Activated CD4-positive, alpha-beta T cell treated with anti-CD3 and anti-CD28 coated beads for 36 hours (primary cell): Measurements from ENCODE around the gene PTPN5. TPM values are rescaled to one million over a fixed set of nuclear protein-coding genes. Genes with fewer than 3 reads are reported as not detected.

Source experiments
- ATAC-seq: fragments of 200-7000 bp; cut with Tn5 transposase; one replicate; pipeline ENCODE4 v1.10.0; 2021; ENCODE audit warnings: mild to moderate bottlenecking, moderate library complexity
- CTCF ChIA-PET: fragments of 350-600 bp; sonication (Branson Sonifier 250); formaldehyde crosslinking; loops from one replicate; lab custom pipeline; 2021; ENCODE audit warnings: antibody characterized with exemption; lab: Charles Lee
- POLR2A ChIA-PET: fragments of 350-600 bp; sonication (Branson Sonifier 250); formaldehyde crosslinking; loops from one replicate; lab custom pipeline; 2021; ENCODE audit warnings: antibody characterized with exemption, inconsistent platforms; lab: Charles Lee
- DNase-seq: peaks from one replicate; pipeline ENCODE4 v3.0.0-alpha.2; 2020
- H3K27ac Mint-ChIP-seq: one replicate; pipeline ENCODE4 v1.8.0; 2021; ENCODE audit warnings: mixed read lengths
- H3K27me3 Mint-ChIP-seq: one replicate; pipeline ENCODE4 v1.8.0; 2021; ENCODE audit warnings: mixed read lengths
- H3K36me3 Mint-ChIP-seq: one replicate; pipeline ENCODE4 v1.8.0; 2021; ENCODE audit warnings: low read depth, mixed read lengths
- H3K4me1 Mint-ChIP-seq: one replicate; pipeline ENCODE4 v1.8.0; 2021; ENCODE audit warnings: mixed read lengths
- H3K4me3 Mint-ChIP-seq: one replicate; pipeline ENCODE4 v1.8.0; 2021; ENCODE audit warnings: mild to moderate bottlenecking, moderate library complexity, mixed read lengths
- H3K9me3 Mint-ChIP-seq: one replicate; pipeline ENCODE4 v1.8.0; 2021; ENCODE audit warnings: low read depth, mixed read lengths
- intact Hi-C, 2 experiments: fragments of 100-400 bp; cut with DNase I in 1 of 2; cut with micrococcal nuclease in 1 of 2; formaldehyde crosslinking; loops; one replicate each; pipeline versions ENCODE4 v1.14.2 to v1.15.1; 2022 to 2024; cut with DNase I, micrococcal nuclease
- total RNA-seq, 2 experiments: library from RNA; stranded (reverse); gene quantifications; one replicate each; pipeline ENCODE4 v1.2.3, GENCODE V29; 2021

The PTPN5 gene
- total RNA-seq, 2 experiments from 2014 or later: not detected

DNA sequence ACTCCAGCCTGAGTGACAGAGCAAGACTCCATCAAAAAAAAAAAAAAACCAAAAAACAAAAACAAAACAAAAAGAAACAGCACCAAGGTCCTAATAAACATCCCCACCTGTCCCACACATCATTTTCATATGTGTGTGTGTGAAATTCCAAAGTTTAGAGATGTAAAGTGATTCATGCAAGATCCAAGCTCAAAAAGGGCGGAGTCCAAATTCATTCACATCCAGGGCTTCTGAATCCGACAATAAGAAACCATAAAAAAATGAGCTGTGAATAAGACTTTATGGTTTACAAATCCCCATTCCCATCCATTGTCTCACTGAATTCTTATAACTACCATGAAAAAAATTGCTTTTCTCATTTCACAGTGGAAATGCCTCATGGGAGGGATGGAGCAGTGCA lies 34.7 kb downstream of the PTPN5 start:
- ChIA-PET CTCF (interaction anchor here (1.4 to 9.4 kb wide), 4 partner anchors 12 to 217 kb away, joined by 3 to 54 read pairs (median 8); no protein-coding TSS in a partner anchor), POLR2A (no interaction called here)
- Mint-ChIP-seq H3K27ac (no peak overlapping the region), H3K4me3 (no peak overlapping the region), H3K9me3 (no peaks in the 10 kb centered on the region), H3K4me1 (no peaks in the 10 kb centered on the region), H3K36me3 (no peaks in the 10 kb centered on the region), H3K27me3 (no peaks in the 10 kb centered on the region)
- DNase-seq (no peak), ATAC-seq (no peak)
- intact Hi-C loops: no loop called here

GRCh38 chr11:18754308-18754707 lies 37.3 kb downstream of the PTPN5 start:
- no peak overlapping the region for H3K4me3 Mint-ChIP-seq
- no peaks in the 10 kb centered on the region for H3K4me1 Mint-ChIP-seq
- intact Hi-C loops: no loop called here
- CTCF ChIA-PET: interaction anchor here (0.6 kb wide), 1 partner anchor 282 kb away, joined by 3 read pairs; no protein-coding TSS in a partner anchor
- no peak overlapping the region for H3K27ac Mint-ChIP-seq
- H3K27me3 Mint-ChIP-seq: peaks cover 3% of the 10 kb centered on the region
- H3K36me3 Mint-ChIP-seq: no peaks in the 10 kb centered on the region
- ATAC-seq: no peak
- DNase-seq: no peak
- no peaks in the 10 kb centered on the region for H3K9me3 Mint-ChIP-seq
- POLR2A ChIA-PET: no interaction called here

- ChIA-PET CTCF (interaction anchor here (0.8 to 1.1 kb wide), 2 partner anchors 14 to 31 kb away, joined by 3 to 5 read pairs; no protein-coding TSS in a partner anchor), POLR2A (no interaction called here)
- Mint-ChIP-seq H3K36me3 (no peaks in the 10 kb centered on the region), H3K4me3 (no peak overlapping the region), H3K4me1 (no peaks in the 10 kb centered on the region), H3K27me3 (peaks cover 3% of the 10 kb centered on the region), H3K27ac (no peak overlapping the region), H3K9me3 (no peaks in the 10 kb centered on the region)
- intact Hi-C loops: no loop called here
- no peak for ATAC-seq
- no peak for DNase-seq
These were observed 39.1 kb downstream of the PTPN5 start for GRCh38 chr11:18752502-18752901.

GRCh38 chr11:18750944-18751343 lies 40.7 kb downstream of the PTPN5 start:
- H3K36me3 Mint-ChIP-seq: no peaks in the 10 kb centered on the region
- no peaks in the 10 kb centered on the region for H3K9me3 Mint-ChIP-seq
- H3K4me3 Mint-ChIP-seq: no peak overlapping the region
- POLR2A ChIA-PET: no interaction called here
- CTCF ChIA-PET: interaction anchor here (0.9 kb wide), 1 partner anchor 14 kb away, joined by 3 read pairs; no protein-coding TSS in a partner anchor
- ATAC-seq: no peak
- DNase-seq: no peak
- intact Hi-C loops: no loop called here
- H3K4me1 Mint-ChIP-seq: no peaks in the 10 kb centered on the region
- H3K27ac Mint-ChIP-seq: no peak overlapping the region
- H3K27me3 Mint-ChIP-seq: peaks cover 3% of the 10 kb centered on the region

GRCh38 chr11:18749681-18750319 lies 41.8 kb downstream of the PTPN5 start:
- Mint-ChIP-seq H3K27ac (no peak overlapping the region), H3K4me1 (no peaks in the 10 kb centered on the region), H3K27me3 (peaks cover 3% of the 10 kb centered on the region), H3K36me3 (no peaks in the 10 kb centered on the region), H3K4me3 (no peak overlapping the region), H3K9me3 (no peaks in the 10 kb centered on the region)
- ChIA-PET POLR2A (no interaction called here), CTCF (interaction anchor here (0.6 to 1.5 kb wide), 4 partner anchors 8 to 28 kb away, joined by 3 to 7 read pairs (median 4); no protein-coding TSS in a partner anchor)
- DNase-seq (no peak), ATAC-seq (no peak)
- intact Hi-C loops: no loop called here

GRCh38 chr11:18748766-18749365 lies 42.7 kb downstream of the PTPN5 start:
- no peaks in the 10 kb centered on the region for H3K9me3 Mint-ChIP-seq
- intact Hi-C loops: no loop called here
- H3K4me3 Mint-ChIP-seq: no peak overlapping the region
- peaks cover 3% of the 10 kb centered on the region for H3K27me3 Mint-ChIP-seq
- no peak for DNase-seq
- POLR2A ChIA-PET: no interaction called here
- no peak overlapping the region for H3K27ac Mint-ChIP-seq
- no peaks in the 10 kb centered on the region for H3K36me3 Mint-ChIP-seq
- H3K4me1 Mint-ChIP-seq: no peaks in the 10 kb centered on the region
- ATAC-seq: no peak
- CTCF ChIA-PET: interaction anchor here (0.6 to 2.3 kb wide), 4 partner anchors 8 to 27 kb away, joined by 3 to 7 read pairs (median 5); no protein-coding TSS in a partner anchor

- Mint-ChIP-seq H3K4me3 (no peak overlapping the region), H3K9me3 (no peaks in the 10 kb centered on the region), H3K36me3 (no peaks in the 10 kb centered on the region), H3K4me1 (no peaks in the 10 kb centered on the region), H3K27me3 (no peaks in the 10 kb centered on the region), H3K27ac (no peak overlapping the region)
- CTCF ChIA-PET: interaction anchor here (0.7 to 1.5 kb wide), 3 partner anchors 19 to 45 kb away, joined by 3 to 4 read pairs (median 3); no protein-coding TSS in a partner anchor
- DNase-seq: no peak
- ATAC-seq: no peak
- intact Hi-C loops: no loop called here
- POLR2A ChIA-PET: no interaction called here
These were observed 46.3 kb downstream of the PTPN5 start for GRCh38 chr11:18745251-18745650.

GRCh38 chr11:18743900-18744514 lies 47.6 kb downstream of the PTPN5 start:
- no peak for DNase-seq
- Mint-ChIP-seq H3K4me1 (no peaks in the 10 kb centered on the region), H3K27ac (no peak overlapping the region), H3K9me3 (no peaks in the 10 kb centered on the region), H3K36me3 (no peaks in the 10 kb centered on the region), H3K27me3 (no peaks in the 10 kb centered on the region), H3K4me3 (no peak overlapping the region)
- intact Hi-C loops: no loop called here
- ATAC-seq: no peak
- ChIA-PET POLR2A (no interaction called here), CTCF (interaction anchor here (0.7 to 1.5 kb wide), 3 partner anchors 13 to 498 kb away, joined by 3 to 8 read pairs (median 6); no protein-coding TSS in a partner anchor)

DNA sequence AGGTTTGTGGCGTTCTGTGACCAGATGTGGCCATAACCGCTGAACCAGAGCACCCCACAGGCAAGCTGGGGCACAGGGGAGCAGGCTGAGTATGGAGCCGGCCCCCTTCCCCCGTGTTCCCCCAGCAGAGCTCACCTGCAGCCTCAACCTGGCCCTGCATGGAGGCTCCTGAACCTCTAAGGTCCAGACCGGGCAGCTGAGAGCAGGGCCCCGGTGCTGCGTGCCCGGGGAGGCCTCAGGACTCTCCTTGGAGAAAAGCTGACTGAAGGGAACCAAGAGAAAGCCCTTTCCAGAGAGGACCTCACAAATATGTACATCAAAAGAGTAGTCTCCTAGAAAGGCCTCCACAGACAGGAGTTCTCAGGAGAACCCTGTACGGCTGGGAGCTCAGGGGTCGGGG lies 48.2 kb downstream of the PTPN5 start:
- POLR2A ChIA-PET: no interaction called here
- CTCF ChIA-PET: interaction anchor here (1.2 to 1.6 kb wide), 4 partner anchors 12 to 21 kb away, joined by 3 to 9 read pairs (median 7); no protein-coding TSS in a partner anchor
- no peak for DNase-seq
- Mint-ChIP-seq H3K27ac (no peak overlapping the region), H3K36me3 (no peaks in the 10 kb centered on the region), H3K4me1 (no peaks in the 10 kb centered on the region), H3K4me3 (no peak overlapping the region), H3K27me3 (no peaks in the 10 kb centered on the region), H3K9me3 (no peaks in the 10 kb centered on the region)
- no peak for ATAC-seq
- intact Hi-C loops: no loop called here

DNA sequence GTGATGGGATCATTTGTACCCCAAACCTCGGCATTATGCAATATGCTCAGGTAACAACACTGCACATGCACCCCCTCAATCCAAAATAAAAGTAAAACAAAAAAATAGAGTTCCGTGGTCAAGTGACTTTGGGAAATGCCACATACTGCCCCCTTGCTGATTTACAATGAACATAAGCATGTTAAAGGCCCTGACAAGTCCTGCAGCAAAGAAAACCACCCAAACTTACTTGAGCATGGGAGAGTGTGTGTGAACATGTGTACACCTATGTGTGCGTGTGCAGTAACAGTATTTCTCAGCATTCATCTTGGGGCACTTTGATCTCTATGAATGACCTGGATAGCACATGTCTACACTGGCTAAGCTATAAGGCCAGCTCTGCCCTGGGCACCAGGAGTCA lies 49.8 kb downstream of the PTPN5 start:
- H3K9me3 Mint-ChIP-seq: no peaks in the 10 kb centered on the region
- DNase-seq: no peak
- no peak overlapping the region for H3K27ac Mint-ChIP-seq
- H3K27me3 Mint-ChIP-seq: no peaks in the 10 kb centered on the region
- intact Hi-C loops: no loop called here
- H3K36me3 Mint-ChIP-seq: no peaks in the 10 kb centered on the region
- no peaks in the 10 kb centered on the region for H3K4me1 Mint-ChIP-seq
- ChIA-PET CTCF (interaction anchor here (1.2 kb wide), 1 partner anchor 20 kb away, joined by 4 read pairs; no protein-coding TSS in a partner anchor), POLR2A (no interaction called here)
- H3K4me3 Mint-ChIP-seq: no peak overlapping the region
- no peak for ATAC-seq

DNA sequence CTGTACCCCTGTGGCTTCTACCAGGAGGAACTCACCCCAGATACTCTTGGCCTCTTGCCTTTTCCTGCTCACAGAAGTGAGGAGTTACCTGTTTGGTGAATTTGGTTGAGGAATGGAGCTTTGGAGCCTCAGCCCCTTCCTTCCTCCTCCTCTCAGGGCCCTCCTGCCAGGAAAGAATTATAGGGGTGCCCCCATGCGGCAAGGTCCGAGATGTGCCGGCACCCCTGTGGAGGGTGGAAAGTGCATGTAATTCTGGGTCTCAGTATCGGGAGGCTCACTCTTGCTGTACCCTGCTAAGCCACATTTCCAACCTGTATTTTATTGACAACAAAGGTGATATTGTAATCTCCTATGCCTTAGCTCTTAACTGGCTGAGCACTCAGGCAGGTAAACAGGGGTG lies 51.9 kb downstream of the PTPN5 start:
- H3K36me3 Mint-ChIP-seq: no peaks in the 10 kb centered on the region
- CTCF ChIA-PET: interaction anchor here (1.0 to 2.4 kb wide), 6 partner anchors 8 to 624 kb away, joined by 3 to 9 read pairs (median 5); no protein-coding TSS in a partner anchor

More for the DNA sequence above, 51.9 kb downstream of the PTPN5 start:
- no peak for ATAC-seq
- Mint-ChIP-seq H3K4me3 (no peak overlapping the region), H3K27ac (no peak overlapping the region), H3K27me3 (no peaks in the 10 kb centered on the region), H3K4me1 (no peaks in the 10 kb centered on the region), H3K9me3 (no peaks in the 10 kb centered on the region)
- no peak for DNase-seq
- POLR2A ChIA-PET: interaction anchor here (0.6 kb wide), 1 partner anchor 29 kb away, joined by 3 read pairs; no protein-coding TSS in a partner anchor
- intact Hi-C loops: loop anchor here in 1 of 2 experiments (10.0 kb wide), 1 partner anchor 495 kb away; the partner anchor contains the start of gene SAA2
